Thoracic aorta (tissue), 2 donors: Measurements from ENCODE around the gene ZYG11A. TPM values are rescaled to one million over a fixed set of nuclear protein-coding genes. Genes with fewer than 3 reads are reported as not detected.

Experiments used
- ATAC-seq: fragments of 150-250 bp; one replicate; pipeline ENCODE4 v1.8.0; 2017; ENCODE audit warnings: low read depth; ENCODE audit not compliant: insufficient number of reproducible peaks, low FRiP score
- DNase-seq: peaks from one replicate; pipeline ENCODE4 v3.0.0-alpha.2; 2020; ENCODE audit warnings: low spot score
- H3K27ac ChIP-seq, 2 donors: fragments of 200-600 bp; sonication (generic); 1 replicate in 1 of 2; 2 replicates in 1 of 2; pipeline ENCODE4 v1.5.1; 2016; ENCODE audit warnings: mild to moderate bottlenecking in 2 of 2, moderate library complexity in 2 of 2
- H3K27me3 ChIP-seq: fragments of 200-600 bp; sonication (generic); replicated peaks from 2 replicates; pipeline ENCODE4 v1.6.0; 2016; ENCODE audit warnings: mild to moderate bottlenecking; ENCODE audit not compliant: insufficient read depth
- H3K36me3 ChIP-seq: fragments of 200-600 bp; sonication (generic); one replicate; pipeline ENCODE4 v1.5.1; 2016
- H3K4me1 ChIP-seq, 2 donors: fragments of 200-600 bp; sonication (generic); 1 replicate in 1 of 2; 2 replicates in 1 of 2; pipeline versions ENCODE4 v1.5.1 to v1.6.0; 2016; ENCODE audit warnings: low read depth in 2 of 2, mild to moderate bottlenecking in 1 of 2; ENCODE audit not compliant: control insufficient read depth in 1 of 2
- H3K4me3 ChIP-seq: fragments of 200-600 bp; sonication (generic); 2 replicates; pipeline ENCODE4 v1.5.1; 2016; ENCODE audit warnings: mild to moderate bottlenecking
- H3K9me3 ChIP-seq: fragments of 200-600 bp; sonication (generic); 2 replicates; pipeline ENCODE4 v1.5.1; 2016
- CTCF ChIP-seq: fragments of 200-600 bp; sonication (generic); IDR thresholded peaks from one replicate; pipeline ENCODE4 v1.5.1; 2019; ENCODE audit warnings: antibody characterized with exemption
- total RNA-seq, 2 donors: library from RNA; depleted of rRNA; stranded (reverse); fragments of >200 nt; gene quantifications; one replicate each; pipeline versions ENCODE4 v1.1.0 to v1.2.3, GENCODE V29; 2016

Gene ZYG11A
- total RNA-seq, 2 donors from 2014 or later, result not detected

- DNase-seq (no peak), ATAC-seq (no peak)
- Histone ChIP-seq H3K9me3 (no peaks in the 10 kb centered on the region), H3K4me1 (peaks cover 0 to 22% of the 10 kb centered on the region in 2 donors), H3K4me3 (peak overlapping the region; percentile 34), H3K27me3 (no peaks in the 10 kb centered on the region), H3K27ac (peak overlapping the region in 1 of 2 donors; percentile 12), H3K36me3 (no peaks in the 10 kb centered on the region)
- no peak for TF ChIP-seq CTCF
These were observed 83.0 kb downstream of the ZYG11A start for GRCh38 chr1:52925571-52926005.

- peak overlapping the region; percentile 91 for H3K4me3 ChIP-seq
- H3K4me1 ChIP-seq, result peaks cover 0 to 18% of the 10 kb centered on the region in 2 donors
- H3K36me3 ChIP-seq, result no peaks in the 10 kb centered on the region
- DNase-seq, result no peak
- no peaks in the 10 kb centered on the region for H3K9me3 ChIP-seq
- ATAC-seq, result no peak
- TF ChIP-seq CTCF, result no peak
- peak overlapping the region; percentile 61 to 75 for H3K27ac ChIP-seq
- H3K27me3 ChIP-seq, result no peaks in the 10 kb centered on the region
These were observed 84.3 kb downstream of the ZYG11A start for GRCh38 chr1:52926864-52927211.

GRCh38 chr1:52927212-52928014 lies 84.9 kb downstream of the ZYG11A start, which contains the start of gene SCP2:
Gene SCP2, plus strand, starts transcription at chr1:52927276. Its CDS starts 121 bp downstream, at chr1:52927397.
- no peaks in the 10 kb centered on the region for H3K9me3 ChIP-seq
- ATAC-seq, result peak; percentile 73
- DNase-seq, result no peak
- H3K4me3 ChIP-seq, result peak within 1 kb of the TSS; percentile 91
- no peak for TF ChIP-seq CTCF
- peaks cover 0 to 18% of the 10 kb centered on the region in 2 donors for H3K4me1 ChIP-seq
- no peaks in the 10 kb centered on the region for H3K27me3 ChIP-seq
- H3K36me3 ChIP-seq, result no peaks in the 10 kb centered on the region
- peak within 1 kb of the TSS; percentile 74 to 75 for H3K27ac ChIP-seq

GRCh38 chr1:52928015-52928404 lies 85.5 kb downstream of the ZYG11A start:
- DNase-seq (no peak), ATAC-seq (no peak)
- no peaks in the 10 kb centered on the region for H3K9me3 ChIP-seq
- H3K27me3 ChIP-seq, result no peaks in the 10 kb centered on the region
- TF ChIP-seq CTCF, result no peak
- H3K4me3 ChIP-seq, result peak overlapping the region; percentile 91
- H3K4me1 ChIP-seq, result peaks cover 0 to 18% of the 10 kb centered on the region in 2 donors
- peak overlapping the region; percentile 74 to 75 for H3K27ac ChIP-seq
- no peaks in the 10 kb centered on the region for H3K36me3 ChIP-seq

- no peak for DNase-seq
- Histone ChIP-seq H3K4me3 (no peak overlapping the region), H3K9me3 (no peaks in the 10 kb centered on the region), H3K36me3 (no peaks in the 10 kb centered on the region), H3K27me3 (no peaks in the 10 kb centered on the region), H3K4me1 (peaks cover 0 to 18% of the 10 kb centered on the region in 2 donors), H3K27ac (no peak overlapping the region)
- no peak for ATAC-seq
- no peak for TF ChIP-seq CTCF
These were observed 86.5 kb downstream of the ZYG11A start for GRCh38 chr1:52929019-52929418.
